GM12873 (cell line): ENCODE results near the gene PCDHB7.

Source experiments
- TF ChIP-seq, protein P1 (sequence below): IDR thresholded peaks from 2 replicates; pipeline ENCODE4 v1.5.1; 2012; ENCODE audit warnings: low read depth, mild to moderate bottlenecking, moderate library complexity, low read length, control low read depth; ENCODE audit not compliant: insufficient read depth; ENCODE audit errors: missing control alignments

Gene PCDHB7

DNA sequence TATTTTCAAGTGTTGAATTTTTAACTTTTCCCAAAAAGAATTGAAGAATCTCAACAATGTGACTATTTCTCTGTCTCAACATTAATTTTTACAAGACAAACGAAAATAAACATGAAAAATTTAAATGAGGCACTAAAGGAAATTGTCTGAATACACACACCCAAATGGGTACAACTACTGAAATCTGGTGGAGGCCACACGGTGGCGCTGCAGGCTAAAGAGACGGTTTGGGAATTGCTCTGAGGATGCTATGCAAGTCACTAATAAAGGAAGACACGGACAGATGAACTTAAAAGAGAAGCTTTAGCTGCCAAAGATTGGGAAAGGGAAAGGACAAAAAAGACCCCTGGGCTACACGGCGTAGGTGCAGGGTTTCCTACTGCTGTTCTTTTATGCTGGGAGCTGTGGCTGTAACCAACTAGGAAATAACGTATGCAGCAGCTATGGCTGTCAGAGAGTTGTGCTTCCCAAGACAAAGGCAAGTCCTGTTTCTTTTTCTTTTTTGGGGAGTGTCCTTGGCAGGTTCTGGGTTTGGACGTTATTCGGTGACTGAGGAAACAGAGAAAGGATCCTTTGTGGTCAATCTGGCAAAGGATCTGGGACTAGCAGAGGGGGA, 19.8 kb downstream of the PCDHB7 start, which contains the start of gene PCDHB10:
TSS of gene PCDHB10 (plus strand) at position 244 of the 616 bp plus-strand sequence. CDS start at position 444, 200 bp downstream.
- TF ChIP-seq, protein P1, sequence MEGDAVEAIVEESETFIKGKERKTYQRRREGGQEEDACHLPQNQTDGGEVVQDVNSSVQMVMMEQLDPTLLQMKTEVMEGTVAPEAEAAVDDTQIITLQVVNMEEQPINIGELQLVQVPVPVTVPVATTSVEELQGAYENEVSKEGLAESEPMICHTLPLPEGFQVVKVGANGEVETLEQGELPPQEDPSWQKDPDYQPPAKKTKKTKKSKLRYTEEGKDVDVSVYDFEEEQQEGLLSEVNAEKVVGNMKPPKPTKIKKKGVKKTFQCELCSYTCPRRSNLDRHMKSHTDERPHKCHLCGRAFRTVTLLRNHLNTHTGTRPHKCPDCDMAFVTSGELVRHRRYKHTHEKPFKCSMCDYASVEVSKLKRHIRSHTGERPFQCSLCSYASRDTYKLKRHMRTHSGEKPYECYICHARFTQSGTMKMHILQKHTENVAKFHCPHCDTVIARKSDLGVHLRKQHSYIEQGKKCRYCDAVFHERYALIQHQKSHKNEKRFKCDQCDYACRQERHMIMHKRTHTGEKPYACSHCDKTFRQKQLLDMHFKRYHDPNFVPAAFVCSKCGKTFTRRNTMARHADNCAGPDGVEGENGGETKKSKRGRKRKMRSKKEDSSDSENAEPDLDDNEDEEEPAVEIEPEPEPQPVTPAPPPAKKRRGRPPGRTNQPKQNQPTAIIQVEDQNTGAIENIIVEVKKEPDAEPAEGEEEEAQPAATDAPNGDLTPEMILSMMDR = peak; percentile 49

DNA sequence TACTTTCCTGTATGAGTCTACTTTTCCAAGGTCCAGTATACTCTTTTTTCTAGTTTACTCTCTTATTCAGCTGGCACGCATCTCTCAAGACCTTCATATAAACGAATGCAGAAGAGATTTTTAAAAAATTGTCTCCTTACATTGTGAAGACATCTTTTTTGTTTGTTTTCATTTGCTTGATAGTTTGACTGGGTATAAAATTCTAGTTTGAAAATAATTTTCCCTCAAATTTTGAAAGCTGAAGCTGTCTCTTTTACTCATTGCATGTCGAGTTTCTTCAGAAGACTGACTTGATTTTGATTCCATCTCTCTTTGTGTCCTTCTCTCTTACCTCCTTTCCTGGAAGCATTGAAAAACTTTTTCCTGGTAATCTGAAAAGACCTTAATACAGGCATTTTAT, 23.9 kb downstream of the PCDHB7 start:
- TF ChIP-seq, protein P1 = no peak

DNA sequence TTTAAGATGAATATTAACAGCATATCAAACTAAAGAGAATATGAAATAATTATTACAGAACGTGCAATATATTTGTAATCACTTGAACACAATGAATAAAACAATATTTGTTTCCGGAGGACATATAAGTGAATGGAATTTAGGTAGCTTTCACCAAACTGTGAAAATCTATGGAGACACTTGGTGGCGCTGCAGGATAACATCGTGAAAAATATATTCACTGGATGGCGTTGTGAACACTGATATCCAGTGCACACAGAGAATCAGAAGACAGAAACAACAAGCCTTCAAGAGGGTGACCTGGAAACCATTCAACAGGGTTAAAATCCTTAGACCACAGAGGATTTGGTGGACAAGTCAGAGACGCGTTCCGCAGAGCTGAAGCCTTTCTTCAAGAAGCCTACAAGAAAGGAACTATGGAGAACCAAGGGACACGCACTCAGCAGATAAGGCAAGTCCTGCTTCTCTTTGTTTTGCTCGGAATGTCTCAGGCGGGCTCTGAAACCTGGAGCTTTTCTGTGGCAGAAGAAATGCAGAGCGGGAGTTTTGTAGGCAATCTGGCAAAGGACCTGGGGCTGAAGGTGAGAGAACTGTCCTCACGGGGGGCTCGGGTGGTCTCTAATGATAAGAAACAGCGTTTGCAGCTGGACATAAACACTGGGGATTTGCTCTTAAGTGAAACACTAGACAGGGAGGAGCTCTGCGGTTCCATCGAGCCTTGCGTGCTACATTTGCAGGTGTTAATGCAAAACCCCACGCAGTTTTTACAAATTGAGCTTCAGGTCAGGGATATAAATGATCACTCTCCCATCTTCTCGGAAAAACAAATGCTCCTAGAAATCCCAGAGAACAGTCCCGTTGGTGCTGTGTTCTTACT, 27.2 kb downstream of the PCDHB7 start, which contains the start of gene PCDHB11:
TSS of gene PCDHB11 (plus strand) at position 269 of the 877 bp plus-strand sequence. CDS start at position 417, 148 bp downstream.
- TF ChIP-seq, protein P1 = no peak

DNA sequence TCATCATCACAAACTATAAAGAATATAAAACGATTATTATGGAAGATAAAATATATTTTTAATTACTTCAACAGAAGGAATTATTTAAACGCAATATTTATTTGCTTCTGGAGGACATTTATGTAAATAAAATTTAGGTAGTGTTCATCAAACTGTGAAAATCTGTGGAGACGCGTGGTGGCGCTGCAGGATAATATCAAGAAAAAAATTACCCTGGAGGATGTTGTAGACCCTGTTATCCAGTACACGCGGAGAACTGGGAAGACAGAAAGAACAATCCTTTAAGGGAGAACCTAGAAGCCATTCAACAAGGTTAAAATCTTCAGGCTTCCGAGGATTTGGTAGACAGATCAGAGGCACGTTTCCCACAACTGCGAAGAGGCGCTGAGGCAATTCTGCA, 36.0 kb downstream of the PCDHB7 start, which contains the start of gene PCDHB12:
TSS of gene PCDHB12 (plus strand) at position 242 of the 400 bp plus-strand sequence. CDS start 189 bp downstream, outside the sequence.
- TF ChIP-seq, protein P1 = no peak

DNA sequence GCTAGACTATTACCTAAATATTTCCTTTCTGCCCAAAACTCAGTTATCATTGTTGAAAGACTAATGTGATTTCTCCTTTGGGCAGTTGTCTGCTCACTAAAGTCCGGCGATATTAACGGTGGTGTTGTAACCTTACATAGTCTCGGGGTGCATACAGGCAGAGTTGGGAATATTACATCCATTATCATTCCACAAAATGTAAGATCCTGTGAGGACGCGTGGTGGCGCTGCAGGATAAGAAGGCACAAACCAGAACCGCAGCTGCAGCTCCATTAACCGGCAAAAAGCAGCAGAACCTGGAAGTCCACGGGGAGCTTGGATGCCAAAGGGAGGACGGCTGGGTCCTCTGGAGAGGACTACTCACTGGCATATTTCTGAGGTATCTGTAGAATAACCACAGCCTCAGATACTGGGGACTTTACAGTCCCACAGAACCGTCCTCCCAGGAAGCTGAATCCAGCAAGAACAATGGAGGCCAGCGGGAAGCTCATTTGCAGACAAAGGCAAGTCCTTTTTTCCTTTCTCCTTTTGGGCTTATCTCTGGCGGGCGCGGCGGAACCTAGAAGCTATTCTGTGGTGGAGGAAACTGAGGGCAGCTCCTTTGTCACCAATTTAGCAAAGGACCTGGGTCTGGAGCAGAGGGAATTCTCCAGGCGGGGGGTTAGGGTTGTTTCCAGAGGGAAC, 41.4 kb downstream of the PCDHB7 start, which contains the start of gene PCDHB13:
TSS of gene PCDHB13 (plus strand) at position 264 of the 684 bp plus-strand sequence. CDS start at position 469, 205 bp downstream.
- TF ChIP-seq, protein P1 = peak; percentile 22

DNA sequence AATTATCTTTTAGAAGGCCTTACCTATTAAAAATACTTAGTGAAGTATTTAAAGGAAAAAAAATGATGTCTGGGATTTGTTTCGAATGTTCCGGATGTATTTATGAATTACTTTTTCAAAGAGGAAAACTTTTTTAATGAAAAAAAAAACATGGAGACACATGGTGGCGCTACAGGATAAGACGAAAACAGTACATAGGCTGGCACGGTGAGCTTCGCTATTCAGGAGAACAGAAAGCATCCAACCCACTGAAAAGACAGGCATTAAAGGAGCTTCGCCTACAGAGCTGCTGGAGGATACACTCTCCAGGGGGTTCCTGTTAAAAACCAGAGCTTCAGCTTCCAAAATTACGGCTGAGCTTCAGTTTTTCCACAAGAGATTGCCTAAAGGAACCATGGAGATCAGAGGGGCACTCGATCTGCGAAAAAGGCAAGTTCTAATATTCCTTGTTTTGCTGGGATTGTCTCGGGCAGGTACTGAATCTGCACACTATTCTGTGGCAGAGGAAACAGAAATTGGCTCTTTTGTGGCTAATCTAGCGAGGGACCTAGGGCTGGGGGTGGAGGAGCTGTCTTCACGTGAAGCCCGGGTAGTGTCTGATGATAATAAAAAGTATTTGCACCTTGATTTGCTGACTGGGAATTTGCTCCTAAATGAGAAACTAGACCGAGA, 50.8 kb downstream of the PCDHB7 start, which contains the start of gene PCDHB14:
TSS of gene PCDHB14 (plus strand) at position 232 of the 672 bp plus-strand sequence. CDS start at position 395, 163 bp downstream.
- TF ChIP-seq, protein P1 = no peak
